ENCODE results near the gene EIF3J. TPM values are rescaled to one million over a fixed set of nuclear protein-coding genes. Genes with fewer than 3 reads are reported as not detected.

EIF3J gene
- total RNA-seq, 1 experiment from 2014 or later: 129 TPM

DNA sequence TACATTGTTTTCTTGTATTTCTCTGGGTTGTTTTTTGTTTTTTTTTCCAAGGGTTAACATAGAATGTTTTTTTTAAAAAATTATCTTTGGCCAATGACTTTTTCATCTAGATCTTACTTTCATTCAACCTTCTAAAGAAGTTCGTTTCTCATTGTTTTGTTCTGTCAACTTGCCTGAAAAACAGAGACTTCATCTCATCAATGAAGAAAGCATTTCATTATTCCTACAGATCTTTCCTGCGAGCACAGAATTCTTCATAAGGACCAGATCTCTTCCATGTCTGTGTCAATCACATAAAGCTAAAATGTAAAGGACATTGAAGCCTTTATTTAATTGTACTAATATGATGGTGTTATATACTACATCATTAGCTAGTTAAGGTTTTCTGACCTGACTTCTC, 9.7 kb upstream of the EIF3J start:
- H2BK12ac ChIP-seq (ENCODE audit: insufficient read length, low read depth, low read length): no peak overlapping the region
- H3K27ac Mint-ChIP-seq: 0 out of 7 replicates have a peak overlapping the region, but pooled peaks of 1 of the 3 experiments have one; percentile 28
- H3K4me1 Mint-ChIP-seq: peaks cover 3% of the 10 kb centered on the region in 2 experiments; a peak in 1 of 4 replicates
- H2AK5ac ChIP-seq (ENCODE audit: insufficient read length, low read length): no peak overlapping the region
- H2AFZ ChIP-seq (ENCODE audit: low read length): no peak overlapping the region
- no peak overlapping the region for H4K5ac ChIP-seq (ENCODE audit: insufficient read length, low read depth, low read length)
- H3K79me1 ChIP-seq (ENCODE audit: insufficient read depth, low read depth, low read length, poor library complexity, severe bottlenecking): no peaks in the 10 kb centered on the region
- no peak overlapping the region for H4K91ac ChIP-seq (ENCODE audit: insufficient read length, low read depth, low read length)
- H4K8ac ChIP-seq (replicated peaks; ENCODE audit: insufficient read length, low read depth, low read length): no peak overlapping the region
- no peaks in the 10 kb centered on the region for H3K27me3 Mint-ChIP-seq (ENCODE audit: low read depth)
- H3K14ac ChIP-seq (ENCODE audit: insufficient read depth, low read length): no peak overlapping the region
- H3K9ac ChIP-seq (ENCODE audit: extremely low read depth, insufficient read length, low read length): no peak overlapping the region
- no peak overlapping the region for H2BK20ac ChIP-seq (ENCODE audit: low read depth, low read length, poor library complexity, severe bottlenecking)
- H4K20me1 ChIP-seq (ENCODE audit: control insufficient read depth, insufficient read depth, insufficient read length): no peaks in the 10 kb centered on the region
- H3K9me3 Mint-ChIP-seq: no peaks in the 10 kb centered on the region
- DNase-seq: no peak
- H3K27ac ChIP-seq (ENCODE audit: insufficient read length, low read depth, low read length): no peak overlapping the region
- no peak overlapping the region for H2BK120ac ChIP-seq (ENCODE audit: low read depth, low read length, poor library complexity, severe bottlenecking)
- WGBS (ENCODE audit: extremely low coverage, insufficient read length, low lambda C conversion rate): no CpG with 5 or more reads among the region's 2 CpGs
- TF ChIP-seq, protein P1, sequence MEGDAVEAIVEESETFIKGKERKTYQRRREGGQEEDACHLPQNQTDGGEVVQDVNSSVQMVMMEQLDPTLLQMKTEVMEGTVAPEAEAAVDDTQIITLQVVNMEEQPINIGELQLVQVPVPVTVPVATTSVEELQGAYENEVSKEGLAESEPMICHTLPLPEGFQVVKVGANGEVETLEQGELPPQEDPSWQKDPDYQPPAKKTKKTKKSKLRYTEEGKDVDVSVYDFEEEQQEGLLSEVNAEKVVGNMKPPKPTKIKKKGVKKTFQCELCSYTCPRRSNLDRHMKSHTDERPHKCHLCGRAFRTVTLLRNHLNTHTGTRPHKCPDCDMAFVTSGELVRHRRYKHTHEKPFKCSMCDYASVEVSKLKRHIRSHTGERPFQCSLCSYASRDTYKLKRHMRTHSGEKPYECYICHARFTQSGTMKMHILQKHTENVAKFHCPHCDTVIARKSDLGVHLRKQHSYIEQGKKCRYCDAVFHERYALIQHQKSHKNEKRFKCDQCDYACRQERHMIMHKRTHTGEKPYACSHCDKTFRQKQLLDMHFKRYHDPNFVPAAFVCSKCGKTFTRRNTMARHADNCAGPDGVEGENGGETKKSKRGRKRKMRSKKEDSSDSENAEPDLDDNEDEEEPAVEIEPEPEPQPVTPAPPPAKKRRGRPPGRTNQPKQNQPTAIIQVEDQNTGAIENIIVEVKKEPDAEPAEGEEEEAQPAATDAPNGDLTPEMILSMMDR (conservative IDR thresholded peaks at IDR 0.05): no peak
- H3K23me2 ChIP-seq (ENCODE audit: insufficient read length, low read depth, low read length, poor library complexity, severe bottlenecking): no peaks in the 10 kb centered on the region
- no peak overlapping the region for H3K4me2 ChIP-seq (ENCODE audit: insufficient read depth, insufficient read length, low read length)
- H3K18ac ChIP-seq (ENCODE audit: insufficient read length, low read depth, low read length): no peak overlapping the region
- no peak overlapping the region for H3K23ac ChIP-seq (ENCODE audit: insufficient read length, low read depth, low read length)
- H3K36me3 Mint-ChIP-seq (ENCODE audit: insufficient read depth in 1 of 3, low read depth in 3 of 3): peaks cover 2 to 31% (median 23%) of the 10 kb centered on the region in 3 experiments; a peak in 5 of 7 replicates
- no peak overlapping the region for H2BK5ac ChIP-seq (ENCODE audit: insufficient read length, low read length)
- H3K4ac ChIP-seq (ENCODE audit: low read depth, low read length): no peak overlapping the region
- no peaks in the 10 kb centered on the region for H3K4me1 ChIP-seq (ENCODE audit: insufficient read depth, low read length)
- H3K27me3 ChIP-seq (ENCODE audit: insufficient read depth, low read length): no peaks in the 10 kb centered on the region
- no peak overlapping the region for H3K56ac ChIP-seq (ENCODE audit: insufficient read length, low read depth, low read length)
- no peaks in the 10 kb centered on the region for H3K79me2 ChIP-seq (ENCODE audit: insufficient read depth, low read length)
- no peaks in the 10 kb centered on the region for H3K9me3 ChIP-seq (ENCODE audit: control insufficient read depth, low read depth, low read length)
- no peak overlapping the region for H3T11ph ChIP-seq (ENCODE audit: low read length)
- H2BK15ac ChIP-seq (ENCODE audit: low read depth, low read length): no peak overlapping the region
- H3K4me3 Mint-ChIP-seq: no peak overlapping the region
